Stimulated activated CD4-positive, alpha-beta T cell treated with anti-CD3 and anti-CD28 coated beads, Interleukin-2, amount 100 ng/mL, for 24 hours (primary cell): ENCODE measurements around the gene CWC27.
"Not testable (repeated sequence)": the region's sequence is repeated elsewhere in the genome, so short reads cannot be mapped to it uniquely, and the experiment has no call there.

ENCODE experiments used
- DNase-seq, 2 donors: peaks; one replicate each; pipeline ENCODE4 v3.0.0-alpha.2; 2020

CWC27 gene

GRCh38 chr5:64930672-64931318 lies 162.1 kb downstream of the CWC27 start:
- DNase-seq, result no peak

GRCh38 chr5:64939422-64939771 lies 170.7 kb downstream of the CWC27 start:
- DNase-seq, result not testable (repeated sequence)

- DNase-seq, result no peak
These were observed 171.2 kb downstream of the CWC27 start for GRCh38 chr5:64939772-64940510.

GRCh38 chr5:64942460-64942859 lies 173.7 kb downstream of the CWC27 start:
- DNase-seq, result no peak

- no peak for DNase-seq
These were observed 176.1 kb downstream of the CWC27 start for GRCh38 chr5:64944868-64945267.

- DNase-seq, result no peak
These were observed 178.3 kb downstream of the CWC27 start for GRCh38 chr5:64947031-64947430.

- DNase-seq, result no peak
These were observed 179.1 kb downstream of the CWC27 start for GRCh38 chr5:64947801-64948200.

GRCh38 chr5:64949331-64949730 lies 180.6 kb downstream of the CWC27 start:
- no peak for DNase-seq

- DNase-seq, result no peak
These were observed 184.4 kb downstream of the CWC27 start for GRCh38 chr5:64952951-64953673.

- DNase-seq, result no peak
These were observed 185.8 kb downstream of the CWC27 start for GRCh38 chr5:64954518-64954917.

- no peak for DNase-seq
These were observed 190.1 kb downstream of the CWC27 start for GRCh38 chr5:64958757-64959391.

GRCh38 chr5:64963278-64963677 lies 194.5 kb downstream of the CWC27 start:
- no peak for DNase-seq

- DNase-seq, result no peak
These were observed 199.9 kb downstream of the CWC27 start for GRCh38 chr5:64968591-64969110.

GRCh38 chr5:64969578-64969977 lies 200.8 kb downstream of the CWC27 start:
- no peak for DNase-seq

- DNase-seq, result no peak
These were observed 202.8 kb downstream of the CWC27 start for GRCh38 chr5:64971513-64971912.

GRCh38 chr5:64971990-64972389 lies 203.3 kb downstream of the CWC27 start:
- no peak for DNase-seq

- DNase-seq, result no peak
These were observed 203.9 kb downstream of the CWC27 start for GRCh38 chr5:64972591-64972990.

GRCh38 chr5:64973215-64973614 lies 204.5 kb downstream of the CWC27 start:
- DNase-seq, result no peak

- DNase-seq, result no peak
These were observed 209.0 kb downstream of the CWC27 start for GRCh38 chr5:64977779-64978178.

GRCh38 chr5:64978546-64978945 lies 209.8 kb downstream of the CWC27 start:
- DNase-seq, result no peak

GRCh38 chr5:64979531-64979930 lies 210.8 kb downstream of the CWC27 start:
- DNase-seq, result no peak

GRCh38 chr5:64980176-64980575 lies 211.4 kb downstream of the CWC27 start:
- no peak for DNase-seq

- DNase-seq, result no peak
These were observed 219.0 kb downstream of the CWC27 start for GRCh38 chr5:64987768-64988167.
